NCI-H526 treated with DMSO at 0.1 percent for 48 hours (cell line): Measurements from ENCODE around the gene OPA1.
"Not testable (repeated sequence)": the region's sequence is repeated elsewhere in the genome, so short reads cannot be mapped to it uniquely, and the experiment has no call there.

Source experiments
- DNase-seq: peaks from one replicate; lab custom pipeline; 2025; lab: John Stamatoyannopoulos, UW

Gene OPA1

DNA sequence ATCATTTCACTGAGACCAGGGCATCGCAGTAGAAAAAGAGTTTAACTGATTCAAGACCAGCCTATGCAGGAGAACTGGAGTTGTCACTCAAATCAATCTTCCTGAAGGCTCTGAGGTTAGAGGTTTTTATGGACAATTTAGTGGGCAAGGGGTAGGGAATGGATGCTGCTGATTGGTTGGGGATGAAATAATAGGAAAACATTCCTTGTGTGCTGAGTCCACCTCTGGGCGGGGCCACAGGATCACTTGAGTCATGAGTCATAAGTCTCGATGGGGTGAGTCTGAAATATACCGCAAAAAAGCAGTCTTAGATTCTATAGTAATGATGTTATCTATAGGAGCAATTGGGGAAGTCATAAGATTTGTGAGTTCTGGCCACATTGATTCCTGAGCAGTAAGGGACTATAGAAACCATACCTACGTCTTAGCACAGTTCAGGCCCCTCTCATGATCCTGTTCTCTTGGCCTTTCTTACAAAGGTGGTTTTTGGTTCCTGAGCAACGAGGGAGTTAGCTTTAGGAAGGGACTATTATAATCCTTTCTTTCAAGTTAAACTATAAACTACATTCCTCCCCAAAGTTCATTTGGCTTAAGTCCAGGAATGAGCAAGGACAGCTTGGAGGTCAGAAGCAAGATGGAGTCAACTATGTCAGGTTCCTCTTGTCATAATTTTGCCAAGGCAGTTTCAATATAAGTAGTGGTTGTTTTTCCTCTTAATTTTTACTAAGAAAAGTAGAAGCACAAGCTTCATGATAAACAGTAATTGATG, 2.7 kb upstream of the OPA1 start:
- no peak for DNase-seq

DNA sequence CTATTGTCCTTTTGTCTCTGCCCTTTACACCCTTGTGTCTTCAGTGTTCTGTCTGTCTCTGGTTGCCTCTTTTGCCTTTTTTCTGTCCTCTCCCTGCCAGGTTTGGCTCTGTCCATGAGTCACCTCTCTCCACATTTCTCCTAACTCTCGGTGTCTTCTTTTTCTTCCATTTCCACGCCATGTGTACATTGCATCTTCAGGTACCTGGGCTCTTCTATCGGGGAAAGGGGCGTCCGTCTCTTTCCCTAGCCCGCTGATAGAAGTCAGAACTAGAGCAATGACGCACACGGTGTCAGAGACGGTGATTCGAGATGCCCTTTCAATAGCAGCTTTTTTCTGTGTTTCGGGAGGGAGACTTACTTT, 641 bp downstream of the OPA1 start:
- peak; percentile 36 for DNase-seq

DNA sequence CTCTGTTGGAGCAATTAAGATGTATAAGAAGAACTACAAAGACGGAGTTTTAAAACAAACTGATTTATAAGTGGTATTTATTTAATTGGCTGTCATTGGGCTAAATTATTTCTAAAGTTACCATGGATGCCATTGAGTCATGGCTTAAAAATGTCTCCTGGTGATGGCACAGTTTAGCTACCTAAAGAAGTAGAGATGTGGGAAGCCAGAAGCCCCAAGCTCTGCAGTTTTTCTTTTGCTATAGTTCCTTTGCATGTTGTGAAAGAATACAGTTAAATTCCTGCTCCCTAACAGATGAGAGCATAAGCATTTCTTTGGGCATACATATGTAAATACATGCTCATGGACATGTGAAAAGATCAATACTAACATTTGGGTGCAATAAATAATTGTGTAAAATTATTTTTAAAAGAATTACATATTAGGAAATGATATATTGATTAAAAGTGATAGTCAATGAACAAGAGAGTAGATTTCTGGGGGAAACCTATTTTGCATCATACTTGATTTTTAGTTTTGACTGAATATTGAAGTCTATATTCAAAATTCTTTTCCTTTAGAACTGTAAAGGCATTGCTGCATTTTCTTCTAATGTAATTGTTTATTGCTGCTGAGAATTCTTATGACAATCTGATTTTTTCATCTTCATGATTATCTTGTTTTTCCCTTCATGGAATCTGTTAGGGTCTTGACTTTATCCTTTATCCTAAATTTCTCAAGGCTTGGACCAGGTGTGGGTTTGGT, 2.1 kb downstream of the OPA1 start:
- DNase-seq: no peak

DNA sequence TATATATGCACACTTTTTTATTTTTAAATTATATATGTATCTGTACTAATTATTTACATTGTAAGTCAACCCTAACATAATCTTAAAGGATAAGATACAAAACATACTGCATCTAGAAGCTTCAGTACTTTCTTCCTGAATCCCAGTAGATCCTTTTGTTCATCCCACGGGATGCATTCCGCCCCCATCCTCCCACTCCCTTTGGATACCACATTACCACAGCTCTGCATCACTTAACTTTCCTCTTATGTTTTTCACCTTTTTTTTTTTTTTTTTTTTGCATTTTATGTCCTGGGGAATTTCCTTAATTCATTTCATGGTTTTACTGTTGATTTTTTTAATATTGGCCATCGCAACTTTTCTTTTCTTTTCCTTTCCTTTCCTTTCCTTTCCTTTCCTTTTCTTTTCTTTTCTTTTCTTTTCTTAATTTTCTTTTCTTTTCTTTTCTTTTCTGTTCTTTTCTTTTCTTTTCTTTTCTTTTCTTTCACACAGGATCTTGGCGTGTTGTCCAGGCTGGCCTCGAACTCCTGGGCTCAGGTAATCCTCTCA, 3.0 kb downstream of the OPA1 start:
- DNase-seq: no peak

DNA sequence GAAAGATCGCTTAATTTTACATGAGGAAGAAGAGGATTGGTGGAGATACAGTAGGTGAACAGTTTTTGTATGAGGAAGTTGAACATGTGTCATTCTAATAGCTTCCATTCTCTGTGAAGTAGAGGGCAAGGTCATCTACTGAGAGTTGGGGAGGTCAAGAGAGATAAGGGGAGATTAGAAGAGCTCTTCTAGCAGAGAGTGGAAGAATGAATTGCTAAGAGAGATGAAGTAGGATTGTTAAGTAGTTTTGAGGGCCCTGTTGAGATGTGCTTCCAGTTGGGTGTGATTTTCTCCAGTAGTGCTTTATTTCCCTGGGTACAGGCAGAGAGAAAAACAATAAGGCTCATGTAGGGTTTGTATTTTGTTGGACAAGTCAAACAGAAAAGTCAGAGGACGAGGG, 5.2 kb downstream of the OPA1 start:
- no peak for DNase-seq

DNA sequence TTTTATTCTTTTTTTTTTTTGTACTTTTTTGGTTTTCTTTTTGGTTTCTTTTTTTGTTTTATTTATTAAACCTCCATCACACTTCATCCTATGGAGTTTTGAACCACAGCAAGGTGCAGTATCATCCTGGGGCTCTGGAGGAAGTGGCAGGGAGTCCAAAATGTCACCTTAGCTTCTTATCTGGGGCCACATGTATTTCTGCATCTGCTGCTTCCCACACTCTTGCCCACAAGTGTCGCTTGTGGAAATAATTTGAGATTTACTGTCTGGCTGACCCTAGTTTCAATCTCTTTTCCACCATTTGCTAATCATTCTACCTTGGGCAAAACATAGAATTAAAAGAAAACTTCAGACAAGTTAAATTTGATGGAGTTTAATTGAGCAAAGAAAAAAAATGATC, 6.4 kb downstream of the OPA1 start:
- no peak for DNase-seq

DNA sequence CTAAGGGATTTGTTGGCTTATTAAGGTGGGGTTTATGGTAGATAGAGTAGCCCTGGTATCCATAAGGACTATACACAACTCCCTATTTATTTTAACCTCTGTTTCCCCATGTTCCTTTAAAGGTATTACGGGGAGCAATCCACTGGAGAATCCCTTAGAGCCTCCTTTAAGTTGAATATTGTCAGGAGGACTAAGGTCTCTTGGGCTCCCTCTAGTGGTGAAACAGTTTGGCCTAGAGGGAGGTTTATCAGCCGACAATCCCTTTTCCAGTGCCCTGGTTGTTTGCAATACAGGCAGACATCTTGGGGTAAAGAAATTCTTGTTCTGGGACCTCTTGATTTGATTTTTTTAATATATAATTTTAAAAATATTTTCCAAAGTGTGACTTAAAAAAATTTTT, 12.9 kb downstream of the OPA1 start:
- DNase-seq: peak; percentile 11

DNA sequence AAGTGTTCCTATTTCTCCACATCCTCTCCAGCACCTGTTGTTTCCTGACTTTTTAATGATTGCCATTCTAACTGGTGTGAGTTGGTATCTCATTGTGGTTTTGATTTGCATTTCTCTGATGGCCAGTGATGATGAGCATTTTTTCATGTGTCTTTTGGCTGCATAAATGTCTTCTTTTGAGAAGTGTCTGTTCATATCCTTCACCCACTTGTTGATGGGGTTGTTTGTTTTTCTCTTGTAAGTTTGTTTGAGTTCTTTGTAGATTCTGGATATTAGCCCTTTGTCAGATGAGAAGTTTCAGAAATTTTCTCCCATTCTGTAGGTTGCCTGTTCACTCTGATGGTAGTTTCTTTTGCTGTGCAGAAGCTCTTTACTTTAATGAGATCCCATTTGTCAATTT, 13.9 kb downstream of the OPA1 start:
- not testable (repeated sequence) for DNase-seq

DNA sequence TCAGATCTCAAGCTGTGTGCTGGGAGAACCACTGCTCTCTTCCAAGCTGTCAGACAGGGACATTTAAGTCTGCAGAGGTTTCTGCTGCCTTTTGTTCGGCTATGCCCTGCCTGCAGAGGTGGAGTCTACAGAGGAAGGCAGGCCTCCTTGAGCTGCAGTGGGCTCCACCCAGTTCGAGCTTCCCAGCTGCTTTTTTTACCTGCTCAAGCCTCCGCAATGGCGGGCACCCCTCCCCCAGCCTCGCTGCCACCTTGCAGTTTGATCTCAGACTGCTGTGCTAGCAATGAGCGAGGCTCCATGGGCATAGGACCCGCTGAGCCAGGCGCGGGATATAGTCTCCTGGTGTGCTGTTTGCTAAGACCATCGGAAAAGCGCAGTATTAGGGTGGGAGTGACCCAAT, 17.5 kb downstream of the OPA1 start:
- DNase-seq: not testable (repeated sequence)

DNA sequence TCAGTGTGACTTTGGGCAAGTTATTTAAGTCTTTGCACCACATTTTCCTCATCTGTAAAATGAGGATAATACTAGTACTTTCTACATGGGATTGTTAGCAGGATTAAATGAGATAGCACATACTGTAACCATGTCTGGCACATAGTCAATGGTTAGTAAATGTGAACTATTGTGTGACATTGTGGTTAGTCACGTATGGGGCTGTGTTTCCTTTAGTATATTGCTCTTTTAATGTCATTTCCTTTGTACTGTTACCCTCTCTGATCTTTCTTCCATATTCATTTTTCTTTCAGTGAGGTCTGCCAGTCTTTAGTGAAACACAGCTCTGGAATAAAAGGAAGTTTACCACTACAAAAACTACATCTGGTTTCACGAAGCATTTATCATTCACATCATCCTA, 21.4 kb downstream of the OPA1 start:
- no peak for DNase-seq

DNA sequence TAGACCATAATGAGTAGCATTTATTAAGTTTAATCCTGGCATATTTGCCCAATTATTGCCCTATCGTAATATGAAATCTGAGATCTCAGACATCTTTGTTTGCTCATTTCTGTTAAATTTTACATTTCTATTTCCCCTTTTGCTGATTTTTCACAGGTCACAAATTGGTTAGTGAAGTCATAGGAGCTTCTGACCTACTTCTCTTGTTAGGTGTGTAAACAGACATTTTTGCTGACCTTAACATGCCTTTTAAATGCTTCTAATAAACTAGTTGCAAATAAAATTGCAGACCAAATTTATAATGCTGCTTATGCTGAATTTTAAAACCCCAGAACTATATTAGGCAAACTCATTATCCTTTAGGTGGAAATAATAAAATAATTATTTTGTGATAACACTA, 24.6 kb downstream of the OPA1 start:
- no peak for DNase-seq

DNA sequence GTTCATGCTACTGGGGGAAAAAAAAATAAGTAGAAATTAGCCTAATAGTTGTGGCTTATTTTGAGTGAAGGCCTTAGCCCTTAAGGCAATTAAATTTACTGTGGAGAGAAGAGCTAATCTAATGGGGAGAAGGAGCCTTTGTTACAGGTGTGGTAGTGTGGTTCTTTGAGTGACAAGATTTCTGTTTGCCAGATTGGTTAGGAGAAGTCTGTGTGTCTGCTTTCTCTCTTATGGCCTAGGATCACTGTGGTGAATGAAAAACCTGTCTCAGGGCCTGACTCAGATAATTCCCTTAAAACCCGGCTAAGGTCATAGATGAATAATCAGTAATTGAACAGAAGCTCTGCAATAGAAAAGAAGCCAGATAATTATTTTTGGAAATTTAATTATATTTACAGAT, 27.0 kb downstream of the OPA1 start:
- DNase-seq: no peak

DNA sequence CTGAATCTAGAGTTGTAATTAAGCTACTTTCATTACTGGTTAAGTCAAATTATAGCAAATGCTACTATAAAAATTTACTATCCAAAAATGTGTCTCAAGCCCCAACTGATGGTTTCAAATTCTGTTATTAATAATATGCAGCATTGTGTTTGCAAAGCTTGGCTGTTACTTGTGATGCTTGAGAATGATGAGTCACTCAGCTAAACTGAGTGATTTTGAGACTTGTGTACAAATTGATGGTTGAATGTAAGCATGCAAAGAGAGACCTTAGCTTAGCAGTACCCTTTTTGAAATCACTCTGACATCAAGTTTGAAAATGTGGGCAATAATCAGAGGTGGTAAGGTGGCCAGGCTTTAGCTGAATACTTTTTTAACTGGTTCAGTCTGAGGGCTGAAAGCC, 27.6 kb downstream of the OPA1 start:
- DNase-seq: no peak

DNA sequence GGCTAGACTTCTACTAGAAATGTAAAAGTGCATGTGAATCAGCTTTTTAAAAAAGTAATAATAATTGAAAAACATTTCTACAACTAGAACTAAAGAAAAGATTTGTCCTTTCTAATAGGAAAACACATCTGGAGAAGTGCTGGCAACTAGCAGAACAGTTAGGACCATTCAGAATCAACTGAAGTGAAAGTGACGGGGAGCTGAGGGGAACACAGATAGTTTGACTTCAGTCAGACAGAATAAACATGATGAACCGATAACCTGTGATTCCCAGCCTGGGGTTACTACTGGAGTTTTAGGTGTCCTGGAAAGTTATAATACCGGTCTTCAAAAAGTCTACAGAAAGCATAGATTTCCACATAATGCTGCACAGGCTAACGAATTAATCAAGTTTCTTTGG, 28.1 kb downstream of the OPA1 start:
- DNase-seq: no peak

DNA sequence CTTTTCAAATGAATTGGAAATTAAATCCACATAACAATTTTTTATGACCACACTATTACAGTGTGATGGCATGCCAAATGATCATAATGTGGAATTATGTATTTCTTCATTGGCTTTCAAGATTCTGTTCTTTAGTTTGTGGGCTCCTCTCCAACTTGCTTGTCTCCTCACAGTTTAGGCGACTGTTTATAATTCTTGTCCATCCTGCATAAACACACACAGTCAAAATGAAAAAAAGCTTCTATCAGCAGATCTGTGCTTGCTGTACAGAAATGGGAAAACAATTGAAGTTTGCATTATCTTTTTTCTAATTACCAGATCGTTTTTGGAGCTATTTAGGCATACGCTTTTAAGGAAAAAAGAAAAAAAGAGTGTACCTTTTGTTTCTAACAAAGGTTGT, 37.0 kb downstream of the OPA1 start:
- DNase-seq: no peak

DNA sequence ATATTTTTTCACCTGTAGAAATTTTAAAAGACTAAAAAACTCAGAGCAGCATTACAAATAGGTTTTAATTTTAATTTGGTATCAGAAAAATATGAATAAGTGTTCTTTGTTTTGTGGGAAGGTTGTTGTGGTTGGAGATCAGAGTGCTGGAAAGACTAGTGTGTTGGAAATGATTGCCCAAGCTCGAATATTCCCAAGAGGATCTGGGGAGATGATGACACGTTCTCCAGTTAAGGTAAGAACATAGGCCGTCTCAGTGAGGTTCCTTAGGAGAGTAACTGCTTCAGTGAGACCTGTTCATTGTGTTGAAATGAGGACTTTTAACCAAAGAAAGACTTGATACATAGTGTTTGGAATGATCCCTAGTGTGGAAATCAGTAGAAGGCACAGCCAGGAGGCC, 44.8 kb downstream of the OPA1 start:
- DNase-seq: no peak

DNA sequence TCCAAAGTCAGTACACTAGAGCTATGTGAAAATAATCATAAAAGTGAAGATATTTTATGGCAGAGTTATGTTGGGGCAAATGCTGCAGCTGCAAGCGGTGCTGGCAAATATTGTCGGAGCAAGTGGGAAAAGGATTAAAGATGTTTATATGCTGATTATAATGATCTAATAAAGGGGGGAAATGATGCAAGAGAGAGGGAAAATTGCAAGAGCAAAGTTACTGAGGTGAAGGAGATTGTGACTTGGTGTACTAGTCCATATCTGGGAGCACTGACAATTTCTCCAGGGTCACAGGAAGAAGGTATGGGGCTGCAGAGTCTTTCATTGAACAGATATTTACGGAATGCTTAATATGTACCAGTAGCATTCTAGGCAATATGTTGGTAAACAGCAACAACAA, 45.8 kb downstream of the OPA1 start:
- no peak for DNase-seq

DNA sequence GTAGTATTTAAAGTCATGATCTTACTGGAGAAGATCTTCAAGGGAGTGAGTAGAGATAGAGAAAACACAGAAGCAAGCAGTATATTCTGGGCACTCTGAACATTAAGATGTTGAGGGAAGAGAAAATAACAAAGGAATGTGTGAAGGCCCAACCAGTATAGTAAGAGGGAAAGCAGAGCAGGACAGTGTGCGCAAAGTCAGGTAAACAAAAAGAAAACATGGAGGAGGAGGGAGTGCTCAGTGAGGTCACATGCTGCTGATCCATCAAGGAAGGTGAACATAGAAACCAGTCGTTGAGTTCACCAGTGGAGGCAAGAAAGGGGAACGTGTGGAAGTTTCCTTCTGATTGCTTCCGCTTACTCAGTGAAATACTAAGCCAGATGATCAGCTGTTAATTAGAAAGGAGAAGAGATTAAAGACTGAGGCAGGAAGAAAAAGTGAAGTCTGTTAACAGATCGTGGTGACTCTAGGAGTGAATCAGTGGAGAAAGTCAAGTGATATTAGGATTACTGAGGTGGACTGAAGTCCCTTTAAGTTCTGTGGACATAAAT, 47.2 kb downstream of the OPA1 start:
- no peak for DNase-seq

DNA sequence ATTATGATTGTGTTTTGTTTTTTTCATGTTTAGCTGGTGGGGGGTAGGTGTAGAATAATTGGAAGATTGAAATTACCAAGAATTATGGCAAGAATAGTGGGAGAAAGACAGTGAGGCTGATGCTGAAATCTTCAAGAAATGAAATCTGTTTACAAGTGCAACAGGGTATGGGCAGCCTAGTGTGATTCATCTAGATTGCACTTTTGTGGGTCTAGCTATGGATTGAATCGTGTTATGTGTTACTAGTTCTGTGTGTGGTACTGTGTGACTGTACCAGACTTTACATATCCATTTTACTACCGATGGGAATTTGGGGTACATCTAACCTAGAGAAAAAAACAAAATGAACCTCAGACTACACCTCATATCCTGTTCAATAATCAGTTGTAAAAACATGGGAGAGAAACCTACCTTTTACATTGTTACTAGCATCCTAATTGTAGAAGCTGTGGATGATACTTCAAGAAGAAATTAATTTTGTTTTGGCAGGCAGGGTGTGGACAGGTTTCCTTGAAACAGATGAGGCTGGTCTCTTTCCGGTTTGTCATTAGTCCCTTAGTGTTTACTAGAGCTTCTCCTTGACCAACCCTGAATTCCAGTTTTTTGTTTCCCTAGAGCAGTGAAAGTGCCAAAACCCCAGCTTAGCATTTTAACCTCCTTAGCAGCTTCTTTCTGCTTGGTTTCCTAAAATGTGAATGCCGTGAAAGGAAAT, 47.9 kb downstream of the OPA1 start:
- DNase-seq: no peak

DNA sequence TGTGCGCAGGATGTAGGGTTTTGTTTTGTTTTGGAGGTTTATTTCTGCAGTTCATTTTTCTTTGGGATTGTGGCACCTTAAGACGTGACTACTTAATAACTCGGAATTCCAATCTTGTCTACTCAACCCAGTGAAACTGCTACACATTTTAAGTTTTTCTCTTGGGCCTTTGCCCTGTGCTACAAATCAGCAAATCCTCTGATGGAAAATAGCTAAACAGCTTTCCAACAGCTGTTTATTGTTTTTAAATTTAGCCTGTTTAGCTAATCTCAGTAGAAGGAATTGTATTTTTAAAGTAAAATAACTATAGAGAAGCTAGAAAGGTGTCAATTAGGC, 48.4 kb downstream of the OPA1 start:
- no peak for DNase-seq

DNA sequence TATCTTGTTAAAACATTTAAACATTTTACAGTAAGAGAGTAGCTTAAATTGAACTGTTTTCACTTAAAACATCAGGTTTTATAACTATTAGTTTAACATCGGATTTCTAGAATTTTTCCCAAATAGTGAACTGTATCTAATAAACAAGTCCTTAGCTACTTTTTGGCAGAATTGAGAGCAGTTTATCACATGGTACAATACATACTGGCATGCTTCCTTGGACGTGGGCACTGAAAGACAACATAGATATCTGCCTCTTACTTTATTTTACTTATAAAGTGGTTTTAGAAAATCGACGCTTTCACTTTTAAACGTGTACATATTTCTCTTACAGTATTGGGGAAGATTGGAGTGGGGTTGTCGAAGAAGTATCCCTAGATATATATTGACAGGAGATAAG, 52.8 kb downstream of the OPA1 start:
- no peak for DNase-seq

DNA sequence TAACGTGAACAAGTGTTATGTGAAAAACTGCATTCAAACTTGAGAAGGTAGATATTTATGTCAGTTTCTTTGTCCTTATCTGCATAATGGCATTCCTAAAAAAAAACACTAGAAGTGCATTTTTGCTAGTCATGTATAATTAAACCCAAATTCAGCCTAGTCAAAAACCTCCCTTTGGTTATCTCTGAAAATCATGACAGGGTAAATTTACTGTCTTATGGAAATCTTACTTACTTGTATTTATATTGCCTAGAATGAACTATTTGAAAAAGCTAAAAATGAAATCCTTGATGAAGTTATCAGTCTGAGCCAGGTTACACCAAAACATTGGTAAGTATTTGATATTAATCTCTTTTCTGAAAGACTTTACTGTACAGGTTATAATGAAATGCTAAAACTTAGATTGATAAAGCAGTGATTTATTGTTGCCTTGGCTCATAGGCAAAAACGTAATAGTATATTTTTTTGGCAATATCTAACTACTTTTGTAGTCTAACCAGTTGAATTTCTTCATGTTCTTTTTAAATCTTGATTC, 55.6 kb downstream of the OPA1 start:
- DNase-seq: no peak

DNA sequence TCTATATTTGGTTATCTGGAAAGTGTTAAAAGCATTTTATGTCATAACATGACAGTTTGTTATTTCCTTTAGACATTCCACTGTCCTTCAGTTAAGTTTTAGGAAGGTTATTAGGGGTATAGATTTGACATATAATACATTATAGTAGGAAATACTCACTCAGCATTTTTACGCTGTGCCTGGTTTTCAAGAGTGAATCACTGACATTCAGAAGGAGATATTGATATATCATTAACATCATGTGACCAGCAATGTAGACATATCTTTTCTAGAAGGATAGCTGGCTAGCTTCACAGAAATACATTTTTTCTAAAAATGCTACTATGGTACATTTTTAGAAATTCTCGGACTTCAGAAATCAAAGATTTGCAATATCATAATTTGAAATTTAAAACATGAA, 57.6 kb downstream of the OPA1 start:
- no peak for DNase-seq
